Aorta (tissue), 5 donors: ENCODE data around the gene CFAP20DC. TPM values are rescaled to one million over a fixed set of nuclear protein-coding genes. Genes with fewer than 3 reads are reported as not detected.
"Not testable (repeated sequence)": the region's sequence is repeated elsewhere in the genome, so short reads cannot be mapped to it uniquely, and the experiment has no call there.

Experiments used
- ATAC-seq: fragments of 200-7000 bp; cut with Tn5 transposase; one replicate; pipeline ENCODE4 v1.9.1; 2022; ENCODE audit warnings: moderate library complexity; ENCODE audit not compliant: low FRiP score
- DNase-seq, 2 donors: peaks; one replicate each; pipeline ENCODE4 v3.0.0-alpha.2; 2020
- H3K27ac ChIP-seq, 2 donors: one replicate each; pipeline ENCODE4 v1.5.1; 2013; ENCODE audit warnings: low read length in 2 of 2, mild to moderate bottlenecking in 2 of 2, moderate library complexity in 2 of 2, control low read depth in 1 of 2, inconsistent platforms in 1 of 2, low read depth in 1 of 2
- H3K27me3 ChIP-seq, 2 donors: one replicate each; pipeline ENCODE4 v1.6.1; 2013; ENCODE audit warnings: control low read depth in 1 of 2, low read length in 1 of 2, mild to moderate bottlenecking in 1 of 2, moderate library complexity in 1 of 2; ENCODE audit not compliant: insufficient read depth in 2 of 2, control insufficient read depth in 1 of 2
- H3K36me3 ChIP-seq, 2 donors: one replicate each; pipeline ENCODE4 v1.6.1; 2013; ENCODE audit warnings: control low read depth in 1 of 2, low read length in 1 of 2, mild to moderate bottlenecking in 1 of 2; ENCODE audit not compliant: insufficient read depth in 2 of 2, control insufficient read depth in 1 of 2
- H3K4me1 ChIP-seq, 2 donors: one replicate each; pipeline ENCODE4 v1.6.1; 2013; ENCODE audit warnings: low read length in 2 of 2, control low read depth in 1 of 2, mild to moderate bottlenecking in 1 of 2, moderate library complexity in 1 of 2; ENCODE audit not compliant: insufficient read depth in 2 of 2, control insufficient read depth in 1 of 2
- H3K4me3 ChIP-seq, 2 donors: one replicate each; pipeline ENCODE4 v1.5.1; 2013; ENCODE audit warnings: low read length in 2 of 2, control low read depth in 1 of 2, mild to moderate bottlenecking in 1 of 2
- H3K9me3 ChIP-seq: one replicate; pipeline ENCODE4 v1.6.1; 2013; ENCODE audit warnings: mild to moderate bottlenecking, low read length; ENCODE audit not compliant: control insufficient read depth
- WGBS, 2 donors: extraction: QIAGEN DNeasy Blood & Tissue Kit; methylation state at CpG; one replicate each; pipeline ENCODE4 v1.1.7; 2013; 5-methylcytosine and 5-hydroxymethylcytosine counted together
- intact Hi-C, 2 donors: fragments of 100-400 bp; cut with DNase I; formaldehyde crosslinking; loops; one replicate each; pipeline versions ENCODE4 v1.14.2 to v1.15.0; 2022
- polyA plus RNA-seq, 2 donors: library from polyadenylated mRNA; stranded (reverse); fragments of 200-250 nt; gene quantifications; one replicate each; pipeline ENCODE4 v1.2.3, GENCODE V29; 2013
- total RNA-seq, 2 donors: library from RNA; stranded (reverse); fragmentation: NEBNext Ultra II Directional; extraction: Animal tissue kit (Norgen Biotek cat#: 25700); gene quantifications; one replicate each; pipeline ENCODE4 v1.2.1, GENCODE V29; 2021
- donor health status: healthy with polysubstance abuse.
- donor health status: Bipolar disorder and iron deficiency.
- donor health status: DM: no; HTN: no; CAD: no.
- donor health status: DM: no; HTN: no; CAD: no.
- donor health status: DM: yes; HTN: yes; CAD: no.

CFAP20DC gene
- total and polyA plus RNA-seq, 4 donors = 0.39 to 0.90 TPM; not detected in 2

DNA sequence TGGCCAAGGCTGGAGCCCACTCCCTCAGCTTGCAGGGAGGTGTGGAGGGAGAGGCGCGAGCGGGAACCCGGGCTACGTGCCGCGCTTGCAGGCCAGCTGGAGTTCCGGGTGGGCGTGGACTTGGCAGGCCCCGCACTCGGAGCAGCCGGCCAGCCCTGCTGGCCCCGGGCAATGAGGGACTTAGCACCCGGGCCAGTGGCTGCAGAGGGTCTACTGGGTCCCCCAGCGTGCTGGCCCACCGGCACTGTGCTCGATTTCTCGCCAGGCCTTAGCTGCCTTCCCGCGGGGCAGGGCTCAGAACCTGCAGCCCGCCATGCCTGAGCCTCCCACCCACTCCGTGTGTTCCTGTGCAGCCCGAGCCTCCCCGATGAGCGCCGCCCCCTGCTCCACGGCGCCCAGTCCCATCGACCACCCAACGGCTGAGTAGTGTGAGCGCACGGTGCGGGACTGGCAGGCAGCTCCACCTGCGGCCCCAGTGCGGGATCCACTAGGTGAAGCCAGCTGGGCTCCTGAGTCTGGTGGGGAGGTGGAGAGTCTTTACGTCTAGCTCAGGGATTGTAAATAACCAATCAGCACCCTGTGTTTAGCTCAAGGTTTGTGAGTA lies 1.1 kb upstream of the CFAP20DC start:
- H3K4me1 ChIP-seq, intact Hi-C loops, H3K27ac ChIP-seq, H3K9me3 ChIP-seq, H3K4me3 ChIP-seq, H3K27me3 ChIP-seq, H3K36me3 ChIP-seq, ATAC-seq, DNase-seq: not testable (repeated sequence)
- WGBS, 2 donors = 96 to 98% methylated on average over 34 to 36 of the region's 36 CpGs

DNA sequence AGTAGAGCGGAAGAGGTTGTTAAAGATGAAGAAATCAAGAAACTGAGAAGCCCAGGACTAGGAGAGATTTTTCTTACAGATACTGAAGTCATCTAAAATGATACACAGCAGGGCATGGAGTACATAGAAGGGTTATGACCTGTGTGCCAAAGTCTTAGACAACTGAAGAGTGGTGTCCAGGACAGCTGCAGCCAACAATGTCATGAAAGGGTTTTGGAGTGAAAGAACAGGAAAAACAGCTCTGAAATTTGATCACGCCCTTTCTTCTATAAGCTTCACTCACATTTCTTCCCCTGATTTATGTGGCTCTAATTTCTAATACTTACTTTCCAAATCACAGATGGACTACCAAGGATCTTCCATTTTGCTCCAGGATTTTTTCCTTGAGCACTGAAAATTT lies 3.0 kb downstream of the CFAP20DC start:
- no peak for DNase-seq
- no peak for ATAC-seq
- no peaks in the 10 kb centered on the region for H3K36me3 ChIP-seq
- H3K4me3 ChIP-seq = no peak overlapping the region
- H3K27ac ChIP-seq = no peak overlapping the region
- no peaks in the 10 kb centered on the region for H3K9me3 ChIP-seq
- no peaks in the 10 kb centered on the region for H3K27me3 ChIP-seq
- WGBS, 2 donors = 92 to 97% methylated on average over 2 of the region's 2 CpGs
- no peaks in the 10 kb centered on the region for H3K4me1 ChIP-seq
- intact Hi-C loops = no loop called here

DNA sequence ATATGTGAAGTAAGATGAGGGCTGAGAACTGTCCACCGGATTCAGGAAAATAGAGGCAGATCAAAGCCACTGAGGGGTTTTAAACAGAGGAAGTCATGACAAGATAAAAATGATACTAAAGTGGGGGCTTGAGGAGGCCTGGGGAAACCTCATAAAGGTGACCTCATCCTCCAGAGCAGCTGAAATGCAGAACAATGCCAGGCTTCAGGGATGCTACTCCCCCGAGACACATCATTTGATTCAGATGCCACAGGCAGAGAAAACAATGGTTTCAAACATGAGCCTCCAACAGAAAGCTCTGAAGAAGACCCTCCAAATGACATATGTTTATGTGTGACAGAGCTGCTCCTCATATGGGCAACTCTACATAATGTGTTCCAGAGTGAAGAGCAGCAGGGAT lies 6.4 kb downstream of the CFAP20DC start:
- Histone ChIP-seq H3K27ac (no peak overlapping the region), H3K36me3 (no peaks in the 10 kb centered on the region), H3K4me3 (no peak overlapping the region), H3K27me3 (no peaks in the 10 kb centered on the region), H3K4me1 (no peaks in the 10 kb centered on the region), H3K9me3 (no peaks in the 10 kb centered on the region)
- intact Hi-C loops = no loop called here
- DNase-seq = no peak
- ATAC-seq = no peak
- 96% methylated on average over 2 of the region's 2 CpGs for WGBS, 2 donors

DNA sequence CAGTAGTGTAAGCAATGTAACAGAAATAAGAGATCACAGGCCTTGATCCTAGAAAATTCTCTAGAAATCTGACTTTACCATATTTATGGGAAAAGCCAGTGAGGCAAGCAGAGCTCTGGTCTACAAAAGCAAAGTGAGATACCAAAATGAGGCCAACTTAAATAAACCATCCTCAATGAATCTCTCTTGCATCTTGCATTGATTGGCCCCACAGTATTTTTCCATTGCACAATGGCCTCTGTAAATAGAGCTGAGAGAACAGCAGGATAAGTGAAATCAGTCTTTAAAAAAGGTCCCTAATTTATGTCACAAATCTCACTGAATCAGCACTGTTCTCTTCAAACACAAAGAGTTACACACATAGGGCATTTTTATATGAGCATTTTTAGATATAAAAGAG lies 8.9 kb downstream of the CFAP20DC start:
- no peak overlapping the region for H3K27ac ChIP-seq
- DNase-seq (no peak), ATAC-seq (no peak)
- no peaks in the 10 kb centered on the region for H3K27me3 ChIP-seq
- intact Hi-C loops = no loop called here
- no peak overlapping the region for H3K4me3 ChIP-seq
- H3K4me1 ChIP-seq = no peaks in the 10 kb centered on the region
- H3K36me3 ChIP-seq = no peaks in the 10 kb centered on the region
- H3K9me3 ChIP-seq = no peaks in the 10 kb centered on the region

DNA sequence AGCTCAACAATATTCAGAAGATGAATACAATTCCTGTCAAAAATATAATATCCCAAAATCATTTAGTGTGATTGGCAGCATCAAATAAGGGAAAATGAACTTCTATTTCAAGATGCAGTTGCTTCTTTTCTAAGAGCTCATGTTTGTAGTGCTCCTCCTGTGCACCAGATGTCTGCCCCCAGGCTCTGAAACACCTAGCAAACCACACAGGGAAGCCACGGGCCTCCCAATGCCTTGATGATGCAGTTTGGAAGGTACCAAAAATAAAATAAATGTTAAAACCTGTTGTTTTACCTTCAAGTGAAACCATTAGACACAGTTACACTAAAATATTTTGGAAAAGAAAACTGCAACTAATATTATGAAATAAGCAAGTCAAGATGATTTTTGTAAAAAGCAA lies 22.2 kb downstream of the CFAP20DC start:
- Histone ChIP-seq H3K27ac (no peak overlapping the region), H3K9me3 (no peaks in the 10 kb centered on the region), H3K4me1 (no peaks in the 10 kb centered on the region), H3K4me3 (no peak overlapping the region), H3K27me3 (no peaks in the 10 kb centered on the region), H3K36me3 (no peaks in the 10 kb centered on the region)
- 71 to 73% methylated on average over 1 of the region's 1 CpG for WGBS, 2 donors
- DNase-seq (no peak), ATAC-seq (no peak)
- intact Hi-C loops = no loop called here

DNA sequence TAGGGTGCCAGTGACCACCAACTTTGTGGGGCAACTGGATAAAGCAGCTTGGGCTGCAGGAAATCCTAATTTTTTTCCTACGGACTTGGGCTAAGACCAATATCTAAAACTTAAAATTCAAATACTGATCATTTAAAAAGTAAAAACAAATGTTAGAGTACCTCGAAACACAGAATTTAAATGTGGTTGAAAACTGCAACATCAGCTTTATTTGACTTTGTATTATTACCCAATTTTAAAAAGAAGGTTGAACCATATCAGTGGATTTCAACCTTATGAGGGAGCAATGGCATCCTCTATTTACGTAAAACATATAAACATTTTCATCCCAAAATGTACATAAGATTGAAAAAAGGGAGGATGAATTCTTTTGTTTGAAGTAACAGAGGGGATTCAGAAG lies 26.2 kb downstream of the CFAP20DC start:
- Histone ChIP-seq H3K9me3 (no peaks in the 10 kb centered on the region), H3K27me3 (no peaks in the 10 kb centered on the region), H3K27ac (no peak overlapping the region), H3K4me1 (no peaks in the 10 kb centered on the region), H3K4me3 (no peak overlapping the region), H3K36me3 (no peaks in the 10 kb centered on the region)
- DNase-seq = no peak
- intact Hi-C loops = no loop called here
- ATAC-seq = no peak
- WGBS, 2 donors = 63 to 64% methylated on average over 3 of the region's 3 CpGs

DNA sequence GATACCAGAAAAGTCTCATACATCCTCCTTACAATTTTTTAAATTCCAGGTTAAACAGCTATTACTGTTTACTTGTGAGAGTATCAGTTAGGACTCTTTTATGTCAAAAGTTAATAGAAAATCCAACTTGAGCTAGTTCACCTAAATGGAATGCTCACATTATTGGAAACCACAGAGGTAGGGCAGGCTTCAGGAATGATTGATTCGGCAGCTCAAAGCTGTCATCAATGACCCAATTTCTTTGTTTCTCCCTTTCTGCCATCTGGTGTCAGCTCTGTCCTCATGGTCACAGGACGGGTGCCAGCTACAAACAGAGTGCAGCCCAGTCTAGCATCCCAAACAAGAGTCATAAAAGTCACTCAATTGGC lies 32.2 kb downstream of the CFAP20DC start:
- no peaks in the 10 kb centered on the region for H3K27me3 ChIP-seq
- H3K27ac ChIP-seq = no peak overlapping the region
- H3K9me3 ChIP-seq = no peaks in the 10 kb centered on the region
- no peaks in the 10 kb centered on the region for H3K36me3 ChIP-seq
- H3K4me1 ChIP-seq = no peaks in the 10 kb centered on the region
- intact Hi-C loops = no loop called here
- ATAC-seq (no peak), DNase-seq (no peak)
- no peak overlapping the region for H3K4me3 ChIP-seq
- WGBS, 2 donors = 62 to 70% methylated on average over 2 of the region's 2 CpGs

DNA sequence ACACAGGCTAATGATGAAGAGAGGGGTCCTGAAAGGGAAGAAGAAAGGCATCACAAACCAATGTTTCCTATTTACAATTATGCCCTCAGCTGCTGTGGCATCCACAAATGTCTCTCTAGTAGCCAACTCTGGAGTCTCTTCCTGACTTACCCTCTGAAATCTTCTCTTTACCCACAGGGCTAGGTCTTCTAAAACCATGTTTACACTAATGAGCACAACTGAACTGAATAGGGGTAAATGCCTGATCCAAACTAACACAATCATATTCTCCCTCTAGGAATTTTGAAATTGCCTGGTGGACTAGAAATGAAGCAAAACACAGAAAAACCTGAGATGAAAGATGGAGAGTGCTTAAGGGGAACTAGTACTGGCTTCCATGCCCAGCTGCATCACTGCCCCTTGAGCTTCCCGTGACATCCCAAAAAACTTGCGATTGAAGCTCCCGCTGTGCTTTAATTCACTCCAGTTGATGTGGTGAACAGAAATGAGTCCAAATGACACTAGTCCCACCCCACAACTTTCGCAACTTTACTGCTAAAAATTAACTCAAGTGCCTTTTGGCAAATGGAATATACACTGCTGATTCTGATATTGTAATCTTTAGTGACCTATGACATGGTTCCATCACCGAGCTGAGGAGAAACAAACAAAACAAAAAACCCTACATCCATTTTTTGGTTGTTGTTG lies 32.8 kb downstream of the CFAP20DC start:
- Histone ChIP-seq H3K36me3 (no peaks in the 10 kb centered on the region), H3K4me3 (no peak overlapping the region), H3K9me3 (no peaks in the 10 kb centered on the region), H3K27me3 (no peaks in the 10 kb centered on the region), H3K4me1 (no peaks in the 10 kb centered on the region), H3K27ac (no peak overlapping the region)
- WGBS, 2 donors = 88 to 89% methylated on average over 5 of the region's 5 CpGs
- no peak for DNase-seq
- intact Hi-C loops = no loop called here
- no peak for ATAC-seq

DNA sequence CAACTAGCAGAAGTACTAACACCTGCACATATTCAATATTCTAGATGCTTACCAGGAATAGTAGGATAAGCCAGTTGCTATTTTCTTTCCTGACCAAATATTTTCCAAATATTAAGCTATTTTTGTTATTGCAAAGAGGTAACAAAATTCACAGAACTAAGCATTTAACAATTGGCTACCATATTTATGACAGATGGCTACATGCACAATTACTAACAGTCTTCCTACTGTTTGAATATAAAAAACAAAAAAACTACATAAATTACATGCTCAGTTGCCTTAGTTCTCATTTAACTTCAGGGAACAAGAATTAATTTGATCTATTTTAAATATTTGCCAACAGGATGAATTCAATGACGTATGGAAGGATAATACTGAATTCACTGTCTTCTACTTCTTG lies 36.2 kb downstream of the CFAP20DC start:
- ATAC-seq (no peak), DNase-seq (no peak)
- intact Hi-C loops = no loop called here
- Histone ChIP-seq H3K36me3 (no peaks in the 10 kb centered on the region), H3K27me3 (no peaks in the 10 kb centered on the region), H3K27ac (no peak overlapping the region), H3K4me3 (no peak overlapping the region), H3K9me3 (no peaks in the 10 kb centered on the region), H3K4me1 (no peaks in the 10 kb centered on the region)
- 66 to 72% methylated on average over 1 of the region's 1 CpG for WGBS, 2 donors
